Panc1 (cell line): ENCODE measurements around the gene ANP32A.

ENCODE experiments used
- CTCF ChIP-seq: fragments of 450-650 bp; IDR thresholded peaks from 2 replicates; pipeline ENCODE4 v1.5.1; 2017; ENCODE audit warnings: mild to moderate bottlenecking
- POLR2AphosphoS5 ChIP-seq: IDR thresholded peaks from 2 replicates; pipeline ENCODE4 v1.6.1; 2012; ENCODE audit warnings: mild to moderate bottlenecking, low read depth, low read length, moderate library complexity
- REST ChIP-seq, 2 experiments: IDR thresholded peaks; 2 replicates each; pipeline ENCODE4 v1.6.1; 2011 to 2012; ENCODE audit warnings: low read depth in 2 of 2, control low read depth in 1 of 2, low read length in 1 of 2, mild to moderate bottlenecking in 1 of 2, moderate library complexity in 1 of 2; ENCODE audit not compliant: insufficient read depth in 1 of 2
- SIN3A ChIP-seq: IDR thresholded peaks from 2 replicates; pipeline ENCODE4 v1.6.1; 2012; ENCODE audit warnings: low read depth, mild to moderate bottlenecking, low read length, moderate library complexity, borderline replicate concordance; ENCODE audit not compliant: insufficient read depth

GRCh38 chr15:68792901-68793766 lies 27.6 kb downstream of the ANP32A start:
- TF ChIP-seq CTCF (no peak), SIN3A (no peak), POLR2AphosphoS5 (no peak), REST (IDR thresholded peaks at IDR 0.05; ENCODE audit: insufficient read depth in 1 of 2, low read depth in 2 of 2, low read length in 1 of 2) (no peak)
